BLaER1 (cell line): ENCODE data around the gene NCL.
A peak's percentile ranks its signal among the peaks of the same experiment; 100 is the strongest.

Source experiments
- H3K27ac ChIP-seq: shearing (Covaris generic); formaldehyde crosslinking; 2 replicates; pipeline ENCODE4 v1.8.1; 2022
- H3K27me3 ChIP-seq: shearing (Covaris generic); formaldehyde crosslinking; 2 replicates; pipeline ENCODE4 v1.8.1; 2022
- H3K36me3 ChIP-seq: shearing (Covaris generic); formaldehyde crosslinking; 2 replicates; pipeline ENCODE4 v1.8.1; 2022
- H3K4me1 ChIP-seq: shearing (Covaris generic); formaldehyde crosslinking; 2 replicates; pipeline ENCODE4 v1.8.1; 2022
- H3K4me2 ChIP-seq: shearing (Covaris generic); formaldehyde crosslinking; 2 replicates; pipeline ENCODE4 v1.8.1; 2022
- H3K4me3 ChIP-seq: shearing (Covaris generic); formaldehyde crosslinking; 2 replicates; pipeline ENCODE4 v1.8.1; 2022
- H3K9ac ChIP-seq: shearing (Covaris generic); formaldehyde crosslinking; 2 replicates; pipeline ENCODE4 v1.8.1; 2022
- H3K9me3 ChIP-seq: shearing (Covaris generic); formaldehyde crosslinking; 2 replicates; pipeline ENCODE4 v1.8.1; 2022
- H4K20me1 ChIP-seq: shearing (Covaris generic); formaldehyde crosslinking; 2 replicates; pipeline ENCODE4 v1.8.1; 2022
- Cebpa-rat ChIP-seq: shearing (Covaris generic); IDR thresholded peaks from 2 replicates; pipeline ENCODE4 v1.8.1; 2022

NCL gene

GRCh38 chr2:231463698-231464575 is at the start of gene NCL:
TSS of gene NCL (minus strand) at chr2:231464484. CDS start at chr2:231464353, 131 bp downstream.
- H3K27me3 ChIP-seq, result no peaks in the 10 kb centered on the region
- peak within 1 kb of the TSS; percentile 99 for H3K27ac ChIP-seq
- H3K9me3 ChIP-seq, result no peaks in the 10 kb centered on the region
- peaks cover 44% of the 10 kb centered on the region for H3K36me3 ChIP-seq
- peak within 1 kb of the TSS; percentile 99 for H3K9ac ChIP-seq
- H3K4me1 ChIP-seq, result peaks cover 41% of the 10 kb centered on the region
- TF ChIP-seq Cebpa-rat, result no peak
- peak within 1 kb of the TSS; percentile 79 for H3K4me3 ChIP-seq
- peak within 1 kb of the TSS; percentile 94 for H3K4me2 ChIP-seq
- peaks cover 53% of the 10 kb centered on the region for H4K20me1 ChIP-seq

- no peaks in the 10 kb centered on the region for H3K36me3 ChIP-seq
- no peak for TF ChIP-seq Cebpa-rat
- H3K4me2 ChIP-seq, result peak overlapping the region; percentile 75
- peak overlapping the region; percentile 71 for H3K9ac ChIP-seq
- H3K9me3 ChIP-seq, result no peaks in the 10 kb centered on the region
- peak overlapping the region; percentile 75 for H3K4me3 ChIP-seq
- no peaks in the 10 kb centered on the region for H4K20me1 ChIP-seq
- peak overlapping the region; percentile 79 for H3K27ac ChIP-seq
- peaks cover 30% of the 10 kb centered on the region for H3K4me1 ChIP-seq
- H3K27me3 ChIP-seq, result no peaks in the 10 kb centered on the region
These were observed 49.5 kb upstream of the NCL start for GRCh38 chr2:231513746-231514224.

DNA sequence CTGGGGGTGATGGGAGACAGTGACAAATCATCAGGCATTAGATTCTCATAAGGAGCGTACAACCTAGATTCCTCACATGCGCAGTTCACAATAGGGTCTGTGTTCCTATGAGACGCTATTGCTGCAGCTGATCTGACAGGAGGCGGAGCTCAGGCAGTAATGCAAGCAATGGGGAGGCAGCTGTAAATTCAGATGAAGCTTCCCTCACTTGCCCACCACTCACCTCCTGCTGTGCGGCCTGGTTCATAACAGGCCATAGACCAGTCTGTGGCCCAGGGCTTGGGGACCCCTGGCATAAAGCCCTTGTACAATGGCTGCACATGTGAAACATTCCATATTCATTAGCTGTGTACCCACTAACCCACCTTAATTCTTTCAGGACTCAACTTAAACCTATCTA is 47.9 kb upstream of the NCL start:
- Histone ChIP-seq H3K27me3 (no peaks in the 10 kb centered on the region), H3K4me2 (no peak overlapping the region), H3K36me3 (no peaks in the 10 kb centered on the region), H3K27ac (no peak overlapping the region), H3K9ac (no peak overlapping the region), H3K4me3 (no peak overlapping the region), H3K9me3 (no peaks in the 10 kb centered on the region), H3K4me1 (peaks cover 23% of the 10 kb centered on the region), H4K20me1 (no peaks in the 10 kb centered on the region)
- TF ChIP-seq Cebpa-rat, result no peak

DNA sequence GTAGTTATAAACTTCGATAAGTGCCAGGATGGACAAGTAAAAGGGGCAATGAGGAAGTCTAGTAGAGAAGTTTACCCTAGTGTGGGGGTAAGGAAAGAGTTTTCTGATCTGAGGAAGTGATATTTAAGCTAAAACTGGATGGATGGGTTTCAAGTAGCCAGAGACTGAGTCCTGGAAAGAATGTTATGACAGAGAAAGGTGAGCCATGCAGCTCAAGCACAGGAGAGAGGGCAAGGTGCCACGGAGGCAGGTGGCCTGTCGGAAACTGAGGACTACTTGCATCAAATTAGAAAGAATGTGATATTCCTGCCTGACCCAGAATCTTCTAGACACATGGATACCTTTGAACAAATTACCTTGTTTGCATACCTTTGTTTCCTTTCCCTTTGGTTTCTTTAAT is 39.5 kb upstream of the NCL start:
- no peak overlapping the region for H3K9ac ChIP-seq
- no peak overlapping the region for H3K4me2 ChIP-seq
- no peaks in the 10 kb centered on the region for H3K9me3 ChIP-seq
- no peak for TF ChIP-seq Cebpa-rat
- H3K4me1 ChIP-seq, result no peaks in the 10 kb centered on the region
- H3K4me3 ChIP-seq, result no peak overlapping the region
- H3K27me3 ChIP-seq, result no peaks in the 10 kb centered on the region
- H3K27ac ChIP-seq, result no peak overlapping the region
- H4K20me1 ChIP-seq, result no peaks in the 10 kb centered on the region
- no peaks in the 10 kb centered on the region for H3K36me3 ChIP-seq

DNA sequence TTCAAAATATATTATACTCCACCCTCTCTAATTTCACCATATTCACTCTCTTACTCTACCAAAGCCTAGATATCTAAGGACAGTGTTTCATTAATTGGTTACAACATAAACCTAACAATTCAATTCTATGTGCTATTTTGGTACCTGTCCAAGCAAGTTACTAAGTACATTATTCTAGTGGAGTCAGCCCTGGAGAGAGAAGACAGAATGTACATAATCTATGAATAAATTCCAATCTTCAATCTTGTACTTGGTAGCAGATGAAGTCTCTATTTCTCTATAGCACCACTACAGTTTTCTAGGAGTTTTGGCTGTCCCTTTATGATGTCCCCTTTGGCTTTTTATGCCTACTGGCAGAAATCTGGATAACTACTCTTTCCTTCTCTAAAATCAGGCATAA is 38.3 kb upstream of the NCL start:
- Histone ChIP-seq H3K4me2 (no peak overlapping the region), H3K9ac (no peak overlapping the region), H3K27me3 (no peaks in the 10 kb centered on the region), H3K4me1 (no peaks in the 10 kb centered on the region), H3K9me3 (no peaks in the 10 kb centered on the region), H3K27ac (no peak overlapping the region), H3K4me3 (no peak overlapping the region), H3K36me3 (no peaks in the 10 kb centered on the region), H4K20me1 (no peaks in the 10 kb centered on the region)
- no peak for TF ChIP-seq Cebpa-rat

GRCh38 chr2:231497651-231498050 is 33.4 kb upstream of the NCL start:
- Histone ChIP-seq H3K9ac (no peak overlapping the region), H3K4me3 (no peak overlapping the region), H3K4me2 (no peak overlapping the region), H3K4me1 (no peaks in the 10 kb centered on the region), H3K9me3 (no peaks in the 10 kb centered on the region), H4K20me1 (no peaks in the 10 kb centered on the region), H3K36me3 (no peaks in the 10 kb centered on the region), H3K27ac (no peak overlapping the region), H3K27me3 (no peaks in the 10 kb centered on the region)
- no peak for TF ChIP-seq Cebpa-rat

DNA sequence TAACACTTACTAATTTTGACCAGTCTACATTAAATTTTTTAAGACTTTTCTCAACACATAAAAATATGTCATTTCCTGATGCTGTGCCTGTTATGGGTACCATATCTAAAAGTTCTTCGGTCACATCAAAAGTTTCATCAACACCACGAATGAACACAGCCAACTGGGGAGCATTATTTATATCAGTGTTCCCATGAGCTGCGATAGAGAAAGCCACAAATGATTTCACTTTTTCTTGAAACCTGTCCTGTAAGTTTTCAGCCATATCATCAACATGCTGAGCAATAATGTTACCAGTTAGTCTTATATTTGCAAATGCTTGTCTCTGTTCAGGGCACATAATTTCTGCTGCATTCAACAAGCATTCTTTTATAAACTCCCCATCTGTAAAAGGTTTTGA is 30.4 kb upstream of the NCL start:
- Histone ChIP-seq H3K36me3 (no peaks in the 10 kb centered on the region), H3K4me1 (no peaks in the 10 kb centered on the region), H3K27me3 (no peaks in the 10 kb centered on the region), H3K9ac (no peak overlapping the region), H3K9me3 (no peaks in the 10 kb centered on the region), H4K20me1 (no peaks in the 10 kb centered on the region), H3K4me3 (no peak overlapping the region), H3K4me2 (no peak overlapping the region), H3K27ac (no peak overlapping the region)
- no peak for TF ChIP-seq Cebpa-rat

- no peaks in the 10 kb centered on the region for H3K9me3 ChIP-seq
- no peaks in the 10 kb centered on the region for H3K36me3 ChIP-seq
- no peaks in the 10 kb centered on the region for H4K20me1 ChIP-seq
- H3K27ac ChIP-seq, result no peak overlapping the region
- H3K4me2 ChIP-seq, result no peak overlapping the region
- H3K4me1 ChIP-seq, result no peaks in the 10 kb centered on the region
- H3K27me3 ChIP-seq, result no peaks in the 10 kb centered on the region
- no peak overlapping the region for H3K9ac ChIP-seq
- H3K4me3 ChIP-seq, result no peak overlapping the region
- no peak for TF ChIP-seq Cebpa-rat
These were observed 26.5 kb upstream of the NCL start for GRCh38 chr2:231490801-231491200.

DNA sequence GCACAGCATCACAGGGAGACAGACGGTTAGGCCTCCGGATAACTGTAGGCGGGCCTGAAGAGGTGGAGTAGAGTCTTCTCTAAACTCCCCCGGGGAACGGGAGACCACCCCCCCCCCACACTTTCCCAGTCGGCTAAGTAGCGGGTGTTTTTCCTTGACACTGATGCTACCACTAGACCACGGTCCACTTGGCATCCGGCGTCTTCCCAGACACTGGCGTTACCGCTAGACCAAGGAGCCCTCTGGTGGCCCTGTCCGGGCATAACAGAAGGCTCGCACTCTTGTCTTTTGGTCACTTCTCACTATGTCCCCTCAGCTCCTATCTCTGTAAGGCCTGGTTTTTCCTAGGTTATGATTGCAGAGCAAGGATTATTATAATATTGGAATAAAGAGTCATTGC is 25.7 kb upstream of the NCL start:
- Histone ChIP-seq H3K9ac (no peak overlapping the region), H3K27me3 (no peaks in the 10 kb centered on the region), H3K36me3 (no peaks in the 10 kb centered on the region), H3K27ac (no peak overlapping the region), H3K4me2 (no peak overlapping the region), H3K9me3 (no peaks in the 10 kb centered on the region), H4K20me1 (no peaks in the 10 kb centered on the region), H3K4me1 (no peaks in the 10 kb centered on the region), H3K4me3 (no peak overlapping the region)
- TF ChIP-seq Cebpa-rat, result no peak

GRCh38 chr2:231488331-231488730 is 24.0 kb upstream of the NCL start:
- H3K4me2 ChIP-seq, result no peak overlapping the region

More at GRCh38 chr2:231488331-231488730, 24.0 kb upstream of the NCL start:
- Histone ChIP-seq H4K20me1 (no peaks in the 10 kb centered on the region), H3K36me3 (no peaks in the 10 kb centered on the region), H3K4me1 (peaks cover 6% of the 10 kb centered on the region), H3K9ac (no peak overlapping the region), H3K9me3 (no peaks in the 10 kb centered on the region), H3K27ac (no peak overlapping the region), H3K4me3 (no peak overlapping the region), H3K27me3 (peaks cover 6% of the 10 kb centered on the region; the same call in 1 of the 2 replicates)
- no peak for TF ChIP-seq Cebpa-rat
